H9 (cell line): Measurements from ENCODE around the gene KRT222. TPM values are rescaled to one million over a fixed set of nuclear protein-coding genes. Genes with fewer than 3 reads are reported as not detected.
A peak's percentile ranks its signal among the peaks of the same experiment; 100 is the strongest.

ENCODE experiments used
- DNase-seq: peaks from one replicate; pipeline ENCODE4 v3.0.0-alpha.2; 2017
- H2AFZ ChIP-seq: one replicate; pipeline ENCODE4 v1.6.1; 2013; ENCODE audit warnings: mild to moderate bottlenecking, low read length, control low read depth, moderate library complexity
- H2AK5ac ChIP-seq: 2 replicates; pipeline ENCODE4 v1.6.1; 2013; ENCODE audit warnings: low read length, control low read depth, mixed read lengths; ENCODE audit not compliant: insufficient read length
- H2BK120ac ChIP-seq: one replicate; pipeline ENCODE4 v1.6.1; 2013; ENCODE audit warnings: low read depth, mild to moderate bottlenecking, low read length, control low read depth, inconsistent platforms; ENCODE audit not compliant: poor library complexity, severe bottlenecking
- H2BK12ac ChIP-seq: 2 replicates; pipeline ENCODE4 v1.6.1; 2013; ENCODE audit warnings: low read length, control low read depth, mixed read lengths, low read depth; ENCODE audit not compliant: insufficient read length
- H2BK15ac ChIP-seq: 2 replicates; pipeline ENCODE4 v1.6.1; 2013; ENCODE audit warnings: low read depth, low read length, control low read depth
- H2BK20ac ChIP-seq: one replicate; pipeline ENCODE4 v1.6.1; 2013; ENCODE audit warnings: low read depth, mild to moderate bottlenecking, low read length, control low read depth, inconsistent platforms; ENCODE audit not compliant: poor library complexity, severe bottlenecking
- H2BK5ac ChIP-seq: 2 replicates; pipeline ENCODE4 v1.6.1; 2013; ENCODE audit warnings: low read length, control low read depth, mixed read lengths; ENCODE audit not compliant: insufficient read length
- H3K14ac ChIP-seq: 2 replicates; pipeline ENCODE4 v1.6.1; 2013; ENCODE audit warnings: low read length, control low read depth; ENCODE audit not compliant: insufficient read depth
- H3K18ac ChIP-seq: 2 replicates; pipeline ENCODE4 v1.6.1; 2013; ENCODE audit warnings: low read depth, mild to moderate bottlenecking, mixed read lengths, low read length, control low read depth; ENCODE audit not compliant: insufficient read length
- H3K23ac ChIP-seq: 2 replicates; pipeline ENCODE4 v1.6.1; 2013; ENCODE audit warnings: low read length, control low read depth, mixed read lengths, low read depth; ENCODE audit not compliant: insufficient read length
- H3K23me2 ChIP-seq: 2 replicates; pipeline ENCODE4 v1.6.1; 2013; ENCODE audit warnings: low read depth, mild to moderate bottlenecking, mixed read lengths, low read length, control low read depth; ENCODE audit not compliant: insufficient read length, poor library complexity, severe bottlenecking
- H3K27ac ChIP-seq: 2 replicates; pipeline ENCODE4 v1.5.1; 2013; ENCODE audit warnings: low read length, control low read depth, mixed read lengths, low read depth; ENCODE audit not compliant: insufficient read length
- H3K27me3 ChIP-seq: 2 replicates; pipeline ENCODE4 v1.6.1; 2013; ENCODE audit warnings: low read length, control low read depth, inconsistent platforms; ENCODE audit not compliant: insufficient read depth
- H3K4ac ChIP-seq: 2 replicates; pipeline ENCODE4 v1.6.1; 2013; ENCODE audit warnings: low read depth, mild to moderate bottlenecking, control low read depth, inconsistent platforms, low read length, moderate library complexity
- H3K4me1 ChIP-seq: 2 replicates; pipeline ENCODE4 v1.6.1; 2013; ENCODE audit warnings: low read length, control low read depth, inconsistent platforms; ENCODE audit not compliant: insufficient read depth
- H3K4me2 ChIP-seq: 2 replicates; pipeline ENCODE4 v1.6.1; 2013; ENCODE audit warnings: low read length, control low read depth, mixed read lengths; ENCODE audit not compliant: insufficient read length, insufficient read depth
- H3K56ac ChIP-seq: 2 replicates; pipeline ENCODE4 v1.6.1; 2013; ENCODE audit warnings: low read depth, mild to moderate bottlenecking, mixed read lengths, low read length, control low read depth; ENCODE audit not compliant: insufficient read length
- H3K79me1 ChIP-seq: 2 replicates; pipeline ENCODE4 v1.6.1; 2013; ENCODE audit warnings: low read depth, mild to moderate bottlenecking, moderate library complexity, low read length, control low read depth, inconsistent platforms; ENCODE audit not compliant: insufficient read depth, poor library complexity, severe bottlenecking
- H3K79me2 ChIP-seq: 2 replicates; pipeline ENCODE4 v1.6.1; 2013; ENCODE audit warnings: low read length, control low read depth, inconsistent platforms; ENCODE audit not compliant: insufficient read depth
- H3K9ac ChIP-seq: 2 replicates; pipeline ENCODE4 v1.6.1; 2013; ENCODE audit warnings: low read length, control low read depth, mixed read lengths; ENCODE audit not compliant: insufficient read length; ENCODE audit errors: extremely low read depth
- H3K9me3 ChIP-seq: one replicate; pipeline ENCODE4 v1.6.1; 2013; ENCODE audit warnings: low read depth, low read length, inconsistent platforms; ENCODE audit not compliant: control insufficient read depth
- H3T11ph ChIP-seq: one replicate; pipeline ENCODE4 v1.6.1; 2013; ENCODE audit warnings: mild to moderate bottlenecking, low read length, control low read depth, inconsistent platforms
- H4K20me1 ChIP-seq: one replicate; pipeline ENCODE4 v1.6.1; 2013; ENCODE audit not compliant: control insufficient read depth, insufficient read length, insufficient read depth
- H4K5ac ChIP-seq: 2 replicates; pipeline ENCODE4 v1.6.1; 2013; ENCODE audit warnings: low read depth, mild to moderate bottlenecking, mixed read lengths, low read length, control low read depth; ENCODE audit not compliant: insufficient read length
- H4K8ac ChIP-seq: replicated peaks from 2 replicates; pipeline ENCODE4 v1.6.1; 2013; ENCODE audit warnings: low read length, control low read depth, mixed read lengths, low read depth; ENCODE audit not compliant: insufficient read length
- H4K91ac ChIP-seq: 2 replicates; pipeline ENCODE4 v1.6.1; 2013; ENCODE audit warnings: low read depth, mild to moderate bottlenecking, moderate library complexity, mixed read lengths, low read length, control low read depth; ENCODE audit not compliant: insufficient read length
- H3K27ac Mint-ChIP-seq, 3 experiments: 2 replicates in 2 of 3; 3 replicates in 1 of 3; pipeline ENCODE4 v1.8.0; 2020 to 2021; ENCODE audit warnings: mixed read lengths in 3 of 3, mild to moderate bottlenecking in 1 of 3, moderate library complexity in 1 of 3
- H3K27me3 Mint-ChIP-seq: 2 replicates; pipeline ENCODE4 v1.8.0; 2021; ENCODE audit warnings: low read depth, mild to moderate bottlenecking, moderate library complexity, mixed read lengths
- H3K36me3 Mint-ChIP-seq, 3 experiments: 2 replicates in 2 of 3; 3 replicates in 1 of 3; pipeline ENCODE4 v1.8.0; 2020 to 2021; ENCODE audit warnings: low read depth in 3 of 3, mixed read lengths in 3 of 3; ENCODE audit not compliant: insufficient read depth in 1 of 3
- H3K4me1 Mint-ChIP-seq, 2 experiments: 2 replicates each; pipeline ENCODE4 v1.8.0; 2020; ENCODE audit warnings: mixed read lengths in 2 of 2
- H3K4me3 Mint-ChIP-seq, 2 experiments: 2 replicates in 1 of 2; 3 replicates in 1 of 2; pipeline ENCODE4 v1.8.0; 2020 to 2021; ENCODE audit warnings: mild to moderate bottlenecking in 2 of 2, mixed read lengths in 2 of 2, moderate library complexity in 1 of 2
- H3K9me3 Mint-ChIP-seq, 2 experiments: 2 replicates in 1 of 2; 3 replicates in 1 of 2; pipeline ENCODE4 v1.8.0; 2020; ENCODE audit warnings: mild to moderate bottlenecking in 2 of 2, mixed read lengths in 2 of 2, moderate library complexity in 1 of 2
- CTCF ChIP-seq: fragments of 200-600 bp; sonication (generic); conservative IDR thresholded peaks from 3 replicates; pipeline ENCODE4 v1.8.0; 2021; ENCODE audit warnings: antibody characterized with exemption, mild to moderate bottlenecking
- WGBS: extraction: QIAGEN DNeasy Blood & Tissue Kit; methylation state at CpG from one replicate; pipeline ENCODE4 v1.1.7; 2013; ENCODE audit warnings: missing lambda C conversion rate, low lambda C conversion rate, mixed read lengths; ENCODE audit not compliant: insufficient read length; ENCODE audit errors: extremely low coverage; 5-methylcytosine and 5-hydroxymethylcytosine counted together
- total RNA-seq: library from RNA; stranded (reverse); gene quantifications from 2 replicates; pipeline ENCODE4 v1.2.1, GENCODE V29; 2021

KRT222 gene
- total RNA-seq, 1 experiment from 2014 or later: 0.13 TPM

GRCh38 chr17:40615068-40615840, 49.7 kb downstream of the KRT222 start:
- no CpG with 5 or more reads among the region's 7 CpGs for WGBS
- H3K4me3 Mint-ChIP-seq: no peak overlapping the region; a peak in 1 of 5 replicates
- Histone ChIP-seq H3K18ac (no peak overlapping the region), H4K91ac (no peak overlapping the region), H3K79me2 (no peaks in the 10 kb centered on the region), H2BK20ac (no peak overlapping the region), H2BK5ac (no peak overlapping the region), H3K27ac (no peak overlapping the region), H3K27me3 (no peaks in the 10 kb centered on the region), H3K4ac (no peak overlapping the region), H3K9me3 (no peaks in the 10 kb centered on the region), H4K8ac (no peak overlapping the region), H3K4me2 (no peak overlapping the region), H3K23me2 (no peaks in the 10 kb centered on the region), H2BK120ac (no peak overlapping the region), H2AFZ (no peak overlapping the region), H3K79me1 (no peaks in the 10 kb centered on the region), H4K20me1 (no peaks in the 10 kb centered on the region), H4K5ac (no peak overlapping the region), H2AK5ac (no peak overlapping the region), H3K14ac (no peak overlapping the region), H3K23ac (no peak overlapping the region), H2BK15ac (no peak overlapping the region), H3K4me1 (no peaks in the 10 kb centered on the region), H2BK12ac (no peak overlapping the region), H3K9ac (no peak overlapping the region), H3T11ph (no peak overlapping the region), H3K56ac (no peak overlapping the region)
- no peaks in the 10 kb centered on the region for H3K9me3 Mint-ChIP-seq
- H3K27ac Mint-ChIP-seq: 0 out of 7 replicates have a peak overlapping the region, but pooled peaks of 2 of the 3 experiments have one; percentile 18 to 32
- H3K36me3 Mint-ChIP-seq: no peaks in the 10 kb centered on the region; a peak in 1 of 7 replicates
- peaks cover 8 to 13% of the 10 kb centered on the region in 2 experiments for H3K4me1 Mint-ChIP-seq
- peak; percentile 90 for DNase-seq
- peak; percentile 74 for TF ChIP-seq CTCF
- H3K27me3 Mint-ChIP-seq: peaks cover 24% of the 10 kb centered on the region
